ENCODE measurements around the gene FAM83B.

- TF ChIP-seq POLR2AphosphoS5 (IDR thresholded peaks at IDR 0.05; ENCODE audit: borderline replicate concordance, low read depth, low read length) (no peak), EZH2 (IDR thresholded peaks at IDR 0.05) (no peak)
Observed at GRCh38 chr6:54891536-54891935, 45.0 kb downstream of the FAM83B start.

Measured in SK-N-MC (cell line).